OCI-LY3 (cell line): Measurements from ENCODE around the gene TMC6.

Experiments used
- H2AFZ ChIP-seq: fragments of 200-600, 300-600 bp; shearing (Covaris generic); 2 replicates; pipeline ENCODE4 v1.6.0; 2014; ENCODE audit warnings: antibody characterized with exemption, low read depth, low read length
- H3K27ac ChIP-seq: fragments of 200-600, 300-600 bp; sonication (generic); 2 replicates; pipeline ENCODE4 v1.5.1; 2014; ENCODE audit warnings: mild to moderate bottlenecking, low read length, moderate library complexity, mixed read lengths
- H3K27me3 ChIP-seq: fragments of 200-600, 300-600 bp; sonication (generic); 2 replicates; pipeline ENCODE4 v1.6.1; 2014; ENCODE audit warnings: low read depth, low read length, mixed read lengths
- H3K36me3 ChIP-seq: fragments of 200-600, 300-600 bp; sonication (generic); replicated peaks from 2 replicates; pipeline ENCODE3; 2014; ENCODE audit warnings: low read depth, low read length, mixed read lengths
- H3K4me1 ChIP-seq: fragments of 300-600, 200-600 bp; sonication (generic); 2 replicates; pipeline ENCODE4 v1.6.1; 2014; ENCODE audit warnings: low read length, mixed read lengths
- H3K4me2 ChIP-seq: fragments of 200-600, 300-600 bp; sonication (generic); 2 replicates; pipeline ENCODE4 v1.6.1; 2014; ENCODE audit warnings: low read length, mixed read lengths
- H3K4me3 ChIP-seq: fragments of 300-600, 200-600 bp; sonication (generic); 2 replicates; pipeline ENCODE4 v1.5.1; 2014; ENCODE audit warnings: antibody characterized with exemption, mild to moderate bottlenecking, low read length, moderate library complexity
- H3K79me2 ChIP-seq: fragments of 300-600, 200-600 bp; shearing (Covaris generic); 2 replicates; pipeline ENCODE4 v1.6.1; 2014; ENCODE audit warnings: mild to moderate bottlenecking, low read length, mixed read lengths
- H3K9ac ChIP-seq: fragments of 300-600, 200-600 bp; shearing (Covaris generic); 2 replicates; pipeline ENCODE4 v1.6.0; 2014; ENCODE audit warnings: mild to moderate bottlenecking, low read length, moderate library complexity
- H3K9me3 ChIP-seq: fragments of 200-600, 300-600 bp; shearing (Covaris generic); 2 replicates; pipeline ENCODE4 v1.6.1; 2014; ENCODE audit warnings: low read length, mixed read lengths; ENCODE audit not compliant: insufficient read depth
- H4K20me1 ChIP-seq: fragments of 200-600, 300-600 bp; sonication (generic); 2 replicates; pipeline ENCODE4 v1.6.1; 2016; ENCODE audit warnings: low read length, mixed read lengths; ENCODE audit not compliant: insufficient read depth
- CTCF ChIP-seq: fragments of 200-600, 300-600 bp; sonication (generic); IDR thresholded peaks from 2 replicates; pipeline ENCODE4 v1.5.1; 2014; ENCODE audit warnings: antibody characterized with exemption, low read length, low read depth
- EZH2phosphoT487 ChIP-seq: fragments of 200-600 bp; shearing (Covaris generic); IDR thresholded peaks from 2 replicates; pipeline ENCODE4 v1.6.1; 2018; ENCODE audit warnings: antibody characterized with exemption, mixed run types, low read depth

Gene TMC6

DNA sequence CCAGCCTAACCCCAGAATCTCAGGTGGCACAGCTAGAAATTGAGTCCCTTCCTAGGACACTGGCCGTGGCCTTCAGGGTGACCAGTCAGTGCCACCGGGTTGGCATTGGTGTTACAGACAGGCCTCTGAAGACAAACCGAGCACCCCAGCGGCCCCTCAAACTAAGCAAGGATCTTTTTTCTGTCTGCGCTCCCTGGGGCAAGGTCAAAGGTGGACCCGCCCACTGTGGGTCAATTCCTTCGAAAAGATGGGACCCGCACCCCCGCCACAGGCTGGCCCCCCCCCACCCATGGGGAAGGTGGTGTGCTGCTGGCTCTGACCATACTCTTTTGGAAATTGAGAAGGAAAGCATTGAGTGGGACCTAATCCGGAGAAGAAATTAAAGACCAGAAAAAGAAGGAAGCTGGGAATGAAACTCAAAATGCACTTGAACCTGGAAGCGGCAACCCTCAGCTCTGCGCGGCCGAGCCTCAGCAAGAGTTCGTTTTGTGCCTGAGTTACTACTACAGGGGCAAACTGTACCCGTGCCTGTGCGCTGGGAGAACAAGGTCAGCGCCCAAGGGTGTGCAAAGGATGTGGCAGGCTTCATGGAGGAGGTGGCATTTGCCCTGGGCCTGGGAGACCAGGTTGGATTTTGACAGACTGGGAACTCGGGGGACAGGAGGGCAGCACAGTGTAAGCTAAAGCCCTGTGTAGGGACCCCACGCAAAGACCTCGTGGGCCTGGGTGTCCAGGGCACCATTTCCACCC is 20.4 kb downstream of the TMC6 start:
- no peak overlapping the region for H3K9ac ChIP-seq
- H3K4me2 ChIP-seq = no peak overlapping the region
- no peaks in the 10 kb centered on the region for H3K79me2 ChIP-seq
- H3K27me3 ChIP-seq = no peaks in the 10 kb centered on the region
- H3K4me3 ChIP-seq = no peak overlapping the region
- TF ChIP-seq EZH2phosphoT487 = no peak
- TF ChIP-seq CTCF = no peak
- peaks cover 30% of the 10 kb centered on the region for H3K36me3 ChIP-seq
- H3K4me1 ChIP-seq = peaks cover 4% of the 10 kb centered on the region
- H2AFZ ChIP-seq = no peak overlapping the region
- H4K20me1 ChIP-seq = no peaks in the 10 kb centered on the region
- H3K27ac ChIP-seq = no peak overlapping the region
- H3K9me3 ChIP-seq = no peaks in the 10 kb centered on the region

DNA sequence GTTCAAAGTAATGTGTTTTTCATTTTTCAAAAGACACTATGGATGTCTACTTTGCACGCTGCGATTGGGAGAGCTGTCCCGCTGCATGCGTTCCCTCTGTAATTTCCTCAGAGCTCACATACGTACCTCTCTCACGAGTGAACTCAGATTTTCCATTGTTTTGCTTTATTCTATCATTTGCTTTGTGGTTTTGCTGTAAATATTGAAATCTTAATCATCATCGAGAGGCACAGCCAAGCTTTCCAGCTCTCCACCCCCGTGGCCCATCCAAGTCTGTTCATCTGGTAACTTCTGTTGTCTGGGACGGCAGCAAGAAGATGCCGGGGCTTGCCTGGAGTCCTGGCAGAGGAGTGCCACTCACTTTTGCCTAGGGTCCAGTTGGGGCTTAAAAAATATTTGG is 21.1 kb downstream of the TMC6 start:
- Histone ChIP-seq H3K27me3 (no peaks in the 10 kb centered on the region), H3K4me2 (no peak overlapping the region), H3K36me3 (peaks cover 24% of the 10 kb centered on the region), H3K9me3 (no peaks in the 10 kb centered on the region), H3K4me3 (no peak overlapping the region), H4K20me1 (no peaks in the 10 kb centered on the region), H2AFZ (no peak overlapping the region), H3K79me2 (no peaks in the 10 kb centered on the region), H3K4me1 (no peaks in the 10 kb centered on the region), H3K9ac (no peak overlapping the region), H3K27ac (no peak overlapping the region)
- TF ChIP-seq EZH2phosphoT487 = no peak
- no peak for TF ChIP-seq CTCF

DNA sequence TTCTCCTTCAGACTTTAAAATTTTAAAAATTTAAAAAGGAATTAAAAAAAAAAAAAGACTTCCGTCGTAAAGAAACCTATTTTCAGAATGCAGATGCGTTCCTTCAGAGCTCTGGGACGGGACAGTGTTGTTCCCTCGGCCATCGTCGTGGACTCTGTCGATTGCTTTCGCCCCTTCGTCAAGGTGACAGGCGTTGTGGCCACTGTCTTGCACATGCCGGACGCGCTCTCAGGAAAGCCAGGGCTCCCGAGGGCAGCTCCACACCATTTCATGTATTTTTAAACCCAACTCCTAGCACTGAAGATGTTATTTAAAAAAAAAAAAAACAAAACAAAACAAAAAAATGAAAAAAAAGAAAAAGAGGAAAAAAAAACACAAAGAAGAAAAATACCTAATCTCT is 22.3 kb downstream of the TMC6 start:
- no peak for TF ChIP-seq EZH2phosphoT487
- TF ChIP-seq CTCF = no peak
- H3K79me2 ChIP-seq = no peaks in the 10 kb centered on the region
- no peaks in the 10 kb centered on the region for H4K20me1 ChIP-seq
- H2AFZ ChIP-seq = no peak overlapping the region
- no peak overlapping the region for H3K9ac ChIP-seq
- no peaks in the 10 kb centered on the region for H3K9me3 ChIP-seq
- no peak overlapping the region for H3K4me2 ChIP-seq
- H3K27me3 ChIP-seq = no peaks in the 10 kb centered on the region
- no peak overlapping the region for H3K27ac ChIP-seq
- no peaks in the 10 kb centered on the region for H3K4me1 ChIP-seq
- no peak overlapping the region for H3K4me3 ChIP-seq
- H3K36me3 ChIP-seq = peaks cover 16% of the 10 kb centered on the region

DNA sequence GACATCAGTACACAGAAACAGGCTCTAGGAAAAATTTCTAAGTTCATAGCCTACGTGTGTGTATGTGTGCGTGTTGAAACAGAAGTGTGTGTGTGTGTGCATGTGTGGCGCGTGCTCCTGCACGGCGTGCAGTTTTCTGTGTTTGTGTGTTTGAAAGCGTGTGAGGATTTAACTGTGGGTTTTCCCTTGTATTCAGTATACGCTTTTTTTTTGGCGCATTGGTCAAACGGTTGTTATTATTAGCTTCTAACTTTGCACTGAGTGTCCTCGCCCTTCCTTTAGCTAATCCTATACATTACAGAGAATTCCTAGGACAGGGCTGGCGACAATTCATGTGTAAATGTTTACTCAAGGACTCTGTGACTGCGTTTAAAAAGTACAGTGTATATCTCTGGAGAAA is 23.0 kb downstream of the TMC6 start:
- H3K9ac ChIP-seq = no peak overlapping the region
- H3K4me2 ChIP-seq = no peak overlapping the region
- no peak overlapping the region for H3K27ac ChIP-seq
- no peaks in the 10 kb centered on the region for H3K9me3 ChIP-seq
- H2AFZ ChIP-seq = no peak overlapping the region
- H3K4me1 ChIP-seq = no peaks in the 10 kb centered on the region
- H4K20me1 ChIP-seq = no peaks in the 10 kb centered on the region
- peaks cover 9% of the 10 kb centered on the region for H3K36me3 ChIP-seq
- no peaks in the 10 kb centered on the region for H3K27me3 ChIP-seq
- no peak overlapping the region for H3K4me3 ChIP-seq
- H3K79me2 ChIP-seq = no peaks in the 10 kb centered on the region
- TF ChIP-seq CTCF = no peak
- TF ChIP-seq EZH2phosphoT487 = no peak
